HG02938 (cell line): ENCODE measurements around the gene SHISA5.
"Not testable (repeated sequence)": the region's sequence is repeated elsewhere in the genome, so short reads cannot be mapped to it uniquely, and the experiment has no call there.

Source experiments
- ATAC-seq: cut with Tn5 transposase; IDR thresholded peaks from one replicate; pipeline ENCODE4 v1.9.1; 2021; ENCODE audit warnings: mild to moderate bottlenecking, moderate library complexity; ENCODE audit not compliant: unreplicated experiment

SHISA5 gene, protein sequence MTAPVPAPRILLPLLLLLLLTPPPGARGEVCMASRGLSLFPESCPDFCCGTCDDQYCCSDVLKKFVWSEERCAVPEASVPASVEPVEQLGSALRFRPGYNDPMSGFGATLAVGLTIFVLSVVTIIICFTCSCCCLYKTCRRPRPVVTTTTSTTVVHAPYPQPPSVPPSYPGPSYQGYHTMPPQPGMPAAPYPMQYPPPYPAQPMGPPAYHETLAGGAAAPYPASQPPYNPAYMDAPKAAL

DNA sequence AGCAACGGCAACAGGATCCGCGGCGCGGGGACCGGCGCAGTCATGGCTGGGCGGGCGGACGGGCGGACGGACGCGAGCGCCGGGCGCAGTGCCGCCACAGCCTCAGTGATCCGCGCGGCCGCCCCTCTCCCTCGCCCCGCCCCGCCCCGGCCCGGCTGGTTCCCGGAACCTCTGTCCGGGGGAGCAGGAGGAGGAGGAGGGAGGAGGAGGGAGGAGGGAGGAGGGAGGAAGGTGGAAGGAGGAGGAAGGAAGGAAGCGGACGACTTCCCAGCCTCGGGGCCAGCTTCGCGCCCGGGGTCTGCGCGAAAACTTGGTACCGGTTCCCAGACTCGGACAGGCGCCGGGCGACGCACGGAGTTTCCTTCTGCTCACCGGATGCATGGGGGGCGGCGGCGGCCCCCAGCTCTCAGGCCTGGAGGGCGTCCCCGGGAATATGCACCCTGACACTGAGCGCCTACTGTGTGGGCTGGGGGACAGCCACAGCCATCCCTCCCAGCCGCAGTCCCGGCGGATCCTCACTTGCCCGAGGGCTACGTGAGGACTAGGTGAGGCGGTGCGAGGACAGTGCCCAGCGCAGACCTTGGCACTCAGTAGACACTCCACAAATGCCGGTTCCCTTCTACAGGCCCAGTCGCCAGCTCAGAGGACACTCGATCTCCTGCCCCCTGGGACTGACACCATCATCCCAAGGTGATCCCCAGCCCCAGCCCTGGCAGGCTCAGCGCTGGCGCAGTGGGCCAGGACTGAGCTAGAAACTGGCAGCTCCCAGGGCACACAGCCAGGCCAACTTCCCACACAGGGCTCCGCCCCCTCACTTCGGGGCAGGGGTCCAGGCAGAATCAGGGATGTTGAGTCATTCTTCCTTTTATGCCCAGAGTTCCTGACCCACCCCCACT is at the start of gene SHISA5:
Gene SHISA5, minus strand, starts transcription at position 124 of the 896 bp plus-strand sequence. Its CDS starts 80 bp downstream, at position 44.
- no peak for ATAC-seq

DNA sequence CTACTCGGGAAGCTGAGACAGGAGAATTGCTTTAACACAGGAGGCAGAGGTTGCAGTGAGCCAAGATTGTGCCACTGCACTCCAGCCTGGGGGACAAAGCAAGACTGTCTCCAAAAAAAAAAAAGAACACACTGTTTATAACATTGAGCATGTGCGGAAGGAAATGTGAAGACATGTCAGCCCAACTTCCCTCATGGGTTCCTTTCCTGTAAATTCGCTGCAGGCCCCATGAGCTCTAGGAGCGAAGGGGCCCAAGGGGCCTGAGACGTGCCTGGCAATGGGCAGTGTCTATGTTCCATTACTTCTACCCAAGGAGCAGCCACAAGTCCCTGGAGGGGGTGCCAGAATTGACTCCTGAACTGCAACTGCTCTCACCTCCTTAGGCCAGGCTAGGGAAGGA is 49.4 kb upstream of the SHISA5 start:
- ATAC-seq, result no peak

DNA sequence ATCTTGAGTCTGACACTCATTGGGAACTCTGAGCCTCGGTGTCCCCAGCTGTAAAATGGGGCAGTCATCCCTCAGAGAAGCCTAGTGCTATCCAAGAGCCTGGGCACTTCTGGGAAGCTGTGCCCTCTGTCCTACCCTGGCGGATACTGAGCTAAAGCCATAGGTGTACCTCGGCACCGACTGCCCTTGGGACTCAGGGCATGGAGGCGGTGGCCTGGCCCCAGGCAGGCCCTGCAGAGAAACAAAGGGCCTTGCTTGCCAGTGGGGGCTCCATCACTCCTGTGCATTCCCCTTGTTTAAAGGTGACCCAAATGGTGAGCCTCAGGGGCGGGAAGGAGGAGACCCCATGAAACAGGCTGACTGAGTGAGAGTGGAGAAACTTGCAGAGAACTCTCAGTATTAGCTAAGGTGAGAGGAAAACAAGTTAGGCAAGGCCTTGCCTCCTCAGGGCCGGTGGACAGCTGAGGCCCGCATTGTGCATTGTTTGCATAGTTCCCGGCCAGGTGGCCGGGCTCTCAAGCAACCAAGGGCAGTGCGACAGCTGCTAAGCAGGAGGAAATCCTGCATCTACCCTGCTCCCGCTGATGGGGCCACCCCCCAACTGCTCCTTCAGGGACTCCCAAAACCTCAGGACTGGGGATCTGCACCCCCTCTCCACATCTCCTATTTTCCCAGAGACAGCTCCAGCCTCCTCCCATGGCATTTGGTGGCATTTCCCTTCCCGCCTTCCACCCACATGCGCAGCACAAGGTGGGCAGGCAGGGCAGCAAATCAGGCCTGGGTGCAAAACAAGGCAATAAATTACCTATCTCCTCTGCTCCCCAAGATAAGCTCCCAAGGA is 48.4 kb upstream of the SHISA5 start:
- no peak for ATAC-seq

DNA sequence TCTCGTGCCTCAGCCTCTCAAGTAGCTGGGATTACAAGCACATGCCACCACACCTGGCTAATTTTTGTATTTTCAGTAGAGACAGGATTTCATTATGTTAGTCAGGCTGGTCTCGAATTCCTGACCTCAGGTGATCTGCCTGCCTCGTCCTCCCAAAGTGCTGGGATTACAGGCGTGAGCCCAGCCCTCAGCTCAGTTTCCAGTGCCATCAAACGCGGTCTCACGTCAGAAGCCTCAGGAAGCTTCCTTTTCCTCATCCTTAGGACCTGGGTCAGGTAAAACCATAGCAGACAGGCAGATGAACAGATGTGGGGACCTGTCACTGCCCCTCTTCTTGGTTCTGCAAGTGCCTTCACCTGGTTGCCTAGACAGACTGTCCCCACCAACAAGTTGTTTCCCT is 47.7 kb upstream of the SHISA5 start:
- not testable (repeated sequence) for ATAC-seq

GRCh38 chr3:48548729-48549705 is 45.0 kb upstream of the SHISA5 start:
- no peak for ATAC-seq

GRCh38 chr3:48548126-48548525 is 44.2 kb upstream of the SHISA5 start:
- ATAC-seq, result no peak

GRCh38 chr3:48546203-48546829 is 42.3 kb upstream of the SHISA5 start:
- ATAC-seq, result no peak

GRCh38 chr3:48544141-48544540 is 40.2 kb upstream of the SHISA5 start:
- no peak for ATAC-seq

GRCh38 chr3:48543271-48543866 is 39.4 kb upstream of the SHISA5 start:
- ATAC-seq, result no peak

- no peak for ATAC-seq
Observed at GRCh38 chr3:48538451-48538850, 34.5 kb upstream of the SHISA5 start.

GRCh38 chr3:48536785-48537184 is 32.8 kb upstream of the SHISA5 start:
- ATAC-seq, result no peak

DNA sequence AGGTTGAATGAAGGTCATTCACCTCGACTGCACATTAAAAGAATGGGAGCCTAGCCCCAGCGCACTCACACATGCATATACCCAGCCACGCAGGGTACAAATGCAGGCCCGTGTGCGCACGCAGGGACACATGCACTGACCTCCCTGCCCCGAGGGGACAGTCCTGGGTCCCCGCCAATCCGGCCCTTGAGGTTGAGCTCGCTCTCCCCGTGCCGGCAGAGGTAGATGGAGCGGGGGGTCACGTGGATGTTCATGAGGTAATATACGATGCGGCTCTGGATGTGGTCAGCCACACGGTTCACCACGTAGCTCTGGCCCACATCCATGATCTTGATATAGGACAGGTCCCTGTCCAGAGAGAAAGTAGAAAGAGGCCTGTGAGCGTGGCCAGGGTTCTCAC is 32.1 kb upstream of the SHISA5 start:
- no peak for ATAC-seq

DNA sequence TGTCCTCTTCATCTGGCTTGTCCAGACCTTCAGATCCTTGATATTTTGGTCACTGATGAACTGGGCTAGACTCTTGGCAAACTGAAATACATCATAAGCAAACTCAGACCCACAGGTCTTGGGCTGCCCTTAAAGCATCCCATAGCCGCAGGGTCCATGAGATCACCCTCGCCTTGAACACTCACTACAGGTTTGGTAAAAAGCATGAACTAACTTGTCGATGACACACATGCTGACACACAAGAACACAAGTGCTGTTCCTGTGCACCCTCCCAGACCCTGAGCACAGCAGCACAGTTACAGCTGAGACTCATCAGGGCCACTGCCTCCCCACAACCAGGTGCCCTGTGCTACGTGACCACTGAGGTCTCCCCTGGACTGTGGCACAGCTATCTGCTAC is 31.6 kb upstream of the SHISA5 start:
- ATAC-seq, result no peak

DNA sequence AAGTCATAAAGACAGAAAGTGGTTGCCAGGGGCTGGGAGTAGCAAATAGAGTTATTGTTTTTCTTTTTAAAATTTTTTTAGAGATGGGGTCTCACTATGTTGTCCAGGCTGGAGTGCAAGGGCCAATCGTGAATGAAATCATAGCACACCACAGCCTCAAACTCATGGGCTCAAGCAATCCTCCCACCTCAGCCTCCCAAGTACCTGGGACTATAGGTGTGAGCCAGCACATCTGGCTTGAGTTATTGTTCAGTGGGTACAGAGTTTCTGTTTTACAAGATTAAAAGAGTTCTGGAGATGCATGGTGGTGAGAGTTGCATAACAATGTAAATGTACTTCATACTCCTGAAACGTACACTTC is 29.0 kb upstream of the SHISA5 start:
- no peak for ATAC-seq

- ATAC-seq, result no peak
Observed at GRCh38 chr3:48532271-48532976, 28.4 kb upstream of the SHISA5 start.

GRCh38 chr3:48530701-48531100 is 26.7 kb upstream of the SHISA5 start:
- not testable (repeated sequence) for ATAC-seq

GRCh38 chr3:48528754-48529153 is 24.8 kb upstream of the SHISA5 start:
- ATAC-seq, result no peak

GRCh38 chr3:48528048-48528447 is 24.1 kb upstream of the SHISA5 start:
- ATAC-seq, result no peak

DNA sequence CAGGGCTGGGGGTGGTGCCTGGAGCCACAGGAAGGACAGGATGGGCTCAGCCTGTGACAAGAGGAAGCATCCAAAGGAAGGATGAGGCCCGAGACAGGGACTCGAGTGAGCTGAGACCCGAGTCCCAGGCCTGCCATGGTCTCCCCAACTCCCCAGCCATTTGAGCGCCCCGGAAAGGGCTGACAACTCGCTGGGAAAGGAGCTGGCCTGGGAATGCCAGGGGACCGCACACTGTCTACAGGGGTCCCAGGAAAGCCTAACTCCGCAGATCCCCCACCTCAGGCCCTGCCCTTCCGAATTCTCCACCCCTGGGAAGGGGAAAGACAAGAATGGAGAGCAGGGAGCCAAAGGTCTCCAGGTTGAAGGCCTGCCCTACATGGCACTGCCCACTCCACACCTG is 21.0 kb upstream of the SHISA5 start:
- no peak for ATAC-seq
